ENCODE results near the gene SPATA1. TPM values are rescaled to one million over a fixed set of nuclear protein-coding genes. Genes with fewer than 3 reads are reported as not detected.

SPATA1 gene
- polyA plus RNA-seq, 1 donor from 2014 or later: 0.17 TPM

DNA sequence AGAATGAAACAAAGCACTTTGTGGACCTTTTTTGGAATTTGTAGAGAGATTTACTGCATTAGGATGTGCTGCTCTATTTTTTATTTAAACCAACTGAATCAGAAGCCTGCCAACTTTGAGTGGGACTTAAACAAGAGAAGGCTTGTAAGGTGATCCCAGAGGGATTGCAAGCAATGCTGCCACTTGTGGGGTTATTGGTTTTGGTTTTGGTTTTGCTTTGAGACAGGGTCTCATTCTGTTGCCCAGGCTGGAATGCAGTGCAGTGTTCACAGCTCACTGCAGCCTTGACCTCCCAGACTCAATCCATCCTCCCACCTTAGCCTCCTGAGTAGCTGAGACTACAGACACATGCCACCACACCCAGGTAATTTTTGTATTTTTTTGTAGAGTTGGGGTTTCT lies 32.4 kb downstream of the SPATA1 start:
- H3K27me3 ChIP-seq (ENCODE audit: insufficient read depth, low read depth, low read length): no peaks in the 10 kb centered on the region
- no peaks in the 10 kb centered on the region for H3F3A ChIP-seq (ENCODE audit: insufficient read depth, low read length, poor library complexity, severe bottlenecking)
- no peaks in the 10 kb centered on the region for H3K79me2 ChIP-seq (replicated peaks; ENCODE audit: insufficient read depth, low read length)
- H3K9ac ChIP-seq (ENCODE audit: low read length): no peak overlapping the region
- H3K4me3 ChIP-seq (ENCODE audit: low read length): no peak overlapping the region
- H3K9me2 ChIP-seq (ENCODE audit: insufficient read depth, low read length): no peaks in the 10 kb centered on the region
- H3K4me2 ChIP-seq (ENCODE audit: low read length): no peak overlapping the region
- no peak overlapping the region for H2AFZ ChIP-seq (ENCODE audit: low read depth, low read length)
- no peaks in the 10 kb centered on the region for H4K20me1 ChIP-seq (ENCODE audit: insufficient read depth)
- H3K27ac ChIP-seq (ENCODE audit: low read length): no peak overlapping the region
- no peaks in the 10 kb centered on the region for H3K36me3 ChIP-seq (ENCODE audit: insufficient read depth, low read length)
- TF ChIP-seq TAF1 (IDR thresholded peaks at IDR 0.05; ENCODE audit: low read depth): no peak
- TF ChIP-seq MXI1 (conservative IDR thresholded peaks at IDR 0.05; ENCODE audit: poor library complexity, severe bottlenecking): no peak
- TF ChIP-seq, protein P1, sequence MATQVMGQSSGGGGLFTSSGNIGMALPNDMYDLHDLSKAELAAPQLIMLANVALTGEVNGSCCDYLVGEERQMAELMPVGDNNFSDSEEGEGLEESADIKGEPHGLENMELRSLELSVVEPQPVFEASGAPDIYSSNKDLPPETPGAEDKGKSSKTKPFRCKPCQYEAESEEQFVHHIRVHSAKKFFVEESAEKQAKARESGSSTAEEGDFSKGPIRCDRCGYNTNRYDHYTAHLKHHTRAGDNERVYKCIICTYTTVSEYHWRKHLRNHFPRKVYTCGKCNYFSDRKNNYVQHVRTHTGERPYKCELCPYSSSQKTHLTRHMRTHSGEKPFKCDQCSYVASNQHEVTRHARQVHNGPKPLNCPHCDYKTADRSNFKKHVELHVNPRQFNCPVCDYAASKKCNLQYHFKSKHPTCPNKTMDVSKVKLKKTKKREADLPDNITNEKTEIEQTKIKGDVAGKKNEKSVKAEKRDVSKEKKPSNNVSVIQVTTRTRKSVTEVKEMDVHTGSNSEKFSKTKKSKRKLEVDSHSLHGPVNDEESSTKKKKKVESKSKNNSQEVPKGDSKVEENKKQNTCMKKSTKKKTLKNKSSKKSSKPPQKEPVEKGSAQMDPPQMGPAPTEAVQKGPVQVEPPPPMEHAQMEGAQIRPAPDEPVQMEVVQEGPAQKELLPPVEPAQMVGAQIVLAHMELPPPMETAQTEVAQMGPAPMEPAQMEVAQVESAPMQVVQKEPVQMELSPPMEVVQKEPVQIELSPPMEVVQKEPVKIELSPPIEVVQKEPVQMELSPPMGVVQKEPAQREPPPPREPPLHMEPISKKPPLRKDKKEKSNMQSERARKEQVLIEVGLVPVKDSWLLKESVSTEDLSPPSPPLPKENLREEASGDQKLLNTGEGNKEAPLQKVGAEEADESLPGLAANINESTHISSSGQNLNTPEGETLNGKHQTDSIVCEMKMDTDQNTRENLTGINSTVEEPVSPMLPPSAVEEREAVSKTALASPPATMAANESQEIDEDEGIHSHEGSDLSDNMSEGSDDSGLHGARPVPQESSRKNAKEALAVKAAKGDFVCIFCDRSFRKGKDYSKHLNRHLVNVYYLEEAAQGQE (IDR thresholded peaks at IDR 0.05; ENCODE audit: borderline replicate concordance): no peak
- no peak for TF ChIP-seq SMC3 (conservative IDR thresholded peaks at IDR 0.05; ENCODE audit: poor library complexity)
- no peak for TF ChIP-seq EZH2 (IDR thresholded peaks at IDR 0.05; ENCODE audit: borderline replicate concordance, insufficient read depth, low read length, poor library complexity, severe bottlenecking)
- TF ChIP-seq EP300 (conservative IDR thresholded peaks at IDR 0.05; ENCODE audit: poor library complexity, severe bottlenecking): no peak
- TF ChIP-seq, protein P2, sequence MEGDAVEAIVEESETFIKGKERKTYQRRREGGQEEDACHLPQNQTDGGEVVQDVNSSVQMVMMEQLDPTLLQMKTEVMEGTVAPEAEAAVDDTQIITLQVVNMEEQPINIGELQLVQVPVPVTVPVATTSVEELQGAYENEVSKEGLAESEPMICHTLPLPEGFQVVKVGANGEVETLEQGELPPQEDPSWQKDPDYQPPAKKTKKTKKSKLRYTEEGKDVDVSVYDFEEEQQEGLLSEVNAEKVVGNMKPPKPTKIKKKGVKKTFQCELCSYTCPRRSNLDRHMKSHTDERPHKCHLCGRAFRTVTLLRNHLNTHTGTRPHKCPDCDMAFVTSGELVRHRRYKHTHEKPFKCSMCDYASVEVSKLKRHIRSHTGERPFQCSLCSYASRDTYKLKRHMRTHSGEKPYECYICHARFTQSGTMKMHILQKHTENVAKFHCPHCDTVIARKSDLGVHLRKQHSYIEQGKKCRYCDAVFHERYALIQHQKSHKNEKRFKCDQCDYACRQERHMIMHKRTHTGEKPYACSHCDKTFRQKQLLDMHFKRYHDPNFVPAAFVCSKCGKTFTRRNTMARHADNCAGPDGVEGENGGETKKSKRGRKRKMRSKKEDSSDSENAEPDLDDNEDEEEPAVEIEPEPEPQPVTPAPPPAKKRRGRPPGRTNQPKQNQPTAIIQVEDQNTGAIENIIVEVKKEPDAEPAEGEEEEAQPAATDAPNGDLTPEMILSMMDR (IDR thresholded peaks at IDR 0.05; ENCODE audit: poor library complexity, severe bottlenecking): no peak
- no peak for TF ChIP-seq RAD21 (conservative IDR thresholded peaks at IDR 0.05)
- TF ChIP-seq POLR2AphosphoS5 (IDR thresholded peaks at IDR 0.05): no peak
- no peaks in the 10 kb centered on the region for H3K9me3 ChIP-seq (ENCODE audit: low read length)

DNA sequence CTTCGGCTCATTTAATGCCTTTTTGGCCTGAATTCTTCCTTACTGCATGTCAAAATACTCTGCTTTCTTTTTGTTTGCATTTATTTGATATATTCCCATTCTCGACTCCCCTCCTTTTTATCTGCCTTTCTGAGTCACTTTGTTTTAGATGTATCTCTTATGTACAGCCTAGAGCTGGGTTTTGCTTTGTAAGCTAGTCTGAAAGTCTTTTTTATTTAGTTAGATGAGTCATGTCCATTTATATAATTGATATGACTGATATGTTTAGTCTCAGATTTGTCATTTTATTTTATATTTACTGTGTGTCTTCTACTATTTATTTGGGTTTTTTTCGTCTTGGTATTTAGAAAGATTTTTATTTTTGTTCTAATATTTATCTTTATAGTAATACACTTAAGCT lies 33.8 kb downstream of the SPATA1 start:
- Histone ChIP-seq H3K27ac (ENCODE audit: low read length) (no peak overlapping the region), H3K4me3 (ENCODE audit: low read length) (no peak overlapping the region), H3K9me3 (ENCODE audit: low read length) (no peaks in the 10 kb centered on the region), H3F3A (ENCODE audit: insufficient read depth, low read length, poor library complexity, severe bottlenecking) (no peaks in the 10 kb centered on the region), H3K9ac (ENCODE audit: low read length) (no peak overlapping the region), H3K9me2 (ENCODE audit: insufficient read depth, low read length) (no peaks in the 10 kb centered on the region), H2AFZ (ENCODE audit: low read depth, low read length) (no peak overlapping the region), H3K4me2 (ENCODE audit: low read length) (no peak overlapping the region), H3K36me3 (ENCODE audit: insufficient read depth, low read length) (no peaks in the 10 kb centered on the region), H3K27me3 (ENCODE audit: insufficient read depth, low read depth, low read length) (no peaks in the 10 kb centered on the region), H3K79me2 (replicated peaks; ENCODE audit: insufficient read depth, low read length) (no peaks in the 10 kb centered on the region), H4K20me1 (ENCODE audit: insufficient read depth) (no peaks in the 10 kb centered on the region)
- TF ChIP-seq, protein P2 (IDR thresholded peaks at IDR 0.05; ENCODE audit: poor library complexity, severe bottlenecking): no peak
- TF ChIP-seq TAF1 (IDR thresholded peaks at IDR 0.05; ENCODE audit: low read depth) (no peak), SMC3 (conservative IDR thresholded peaks at IDR 0.05; ENCODE audit: poor library complexity) (no peak), RAD21 (conservative IDR thresholded peaks at IDR 0.05) (no peak), POLR2AphosphoS5 (IDR thresholded peaks at IDR 0.05) (no peak), EP300 (conservative IDR thresholded peaks at IDR 0.05; ENCODE audit: poor library complexity, severe bottlenecking) (no peak), MXI1 (conservative IDR thresholded peaks at IDR 0.05; ENCODE audit: poor library complexity, severe bottlenecking) (no peak), EZH2 (IDR thresholded peaks at IDR 0.05; ENCODE audit: borderline replicate concordance, insufficient read depth, low read length, poor library complexity, severe bottlenecking) (no peak)
- TF ChIP-seq, protein P1 (IDR thresholded peaks at IDR 0.05; ENCODE audit: borderline replicate concordance): no peak

Data from neural cell (in vitro differentiated cells).